HepG2 (cell line): ENCODE measurements around the gene SLC39A8. TPM values are rescaled to one million over a fixed set of nuclear protein-coding genes. Genes with fewer than 3 reads are reported as not detected.
A peak's percentile ranks its signal among the peaks of the same experiment; 100 is the strongest.

ENCODE experiments used
- BCL3 ChIP-seq: sonication (generic); formaldehyde crosslinking; IDR thresholded peaks from 2 replicates; pipeline ENCODE4 v1.5.1; 2020; ENCODE audit warnings: mild to moderate bottlenecking, missing genetic modification reagents, moderate library complexity
- CCAR2 ChIP-seq: fragments of 200-400 bp; formaldehyde crosslinking; optimal IDR thresholded peaks from 2 replicates; pipeline ENCODE3; 2018; ENCODE audit warnings: low read depth, mild to moderate bottlenecking, low read length, moderate library complexity
- FOXA3 ChIP-seq: IDR thresholded peaks from 2 replicates; pipeline ENCODE4 v1.6.1; 2016; ENCODE audit warnings: missing genetic modification reagents, missing compliant biosample characterization
- FOXM1 ChIP-seq: sonication (generic); formaldehyde crosslinking; IDR thresholded peaks from 2 replicates; pipeline ENCODE4 v1.5.0; 2020; ENCODE audit warnings: missing genetic modification reagents
- HES4 ChIP-seq: sonication (generic); formaldehyde crosslinking; IDR thresholded peaks from 2 replicates; pipeline ENCODE4 v1.9.0; 2021; ENCODE audit warnings: mild to moderate bottlenecking, missing genetic modification reagents, borderline replicate concordance
- ISL2 ChIP-seq: sonication (generic); formaldehyde crosslinking; IDR thresholded peaks from 2 replicates; pipeline ENCODE4 v1.5.0; 2020; ENCODE audit warnings: missing genetic modification reagents
- MTERF4 ChIP-seq: sonication (generic); formaldehyde crosslinking; IDR thresholded peaks from 2 replicates; pipeline ENCODE4 v1.8.0; 2023; ENCODE audit warnings: mild to moderate bottlenecking, missing genetic modification reagents
- MXD1 ChIP-seq: sonication (generic); formaldehyde crosslinking; IDR thresholded peaks from 2 replicates; pipeline ENCODE4 v1.4.0; 2020; ENCODE audit warnings: mild to moderate bottlenecking, missing genetic modification reagents
- PBX3 ChIP-seq: sonication (generic); formaldehyde crosslinking; IDR thresholded peaks from 2 replicates; pipeline ENCODE4 v1.8.1; 2023; ENCODE audit warnings: missing genetic modification reagents, inconsistent platforms, borderline replicate concordance
- PITX1 ChIP-seq: sonication (generic); formaldehyde crosslinking; IDR thresholded peaks from 2 replicates; pipeline ENCODE4 v1.5.1; 2020; ENCODE audit warnings: mild to moderate bottlenecking, missing genetic modification reagents
- RERE ChIP-seq: IDR thresholded peaks from 2 replicates; pipeline ENCODE4 v1.6.1; 2016; ENCODE audit warnings: low read depth, missing genetic modification reagents, missing compliant biosample characterization
- RFXAP ChIP-seq: sonication (generic); formaldehyde crosslinking; IDR thresholded peaks from 2 replicates; pipeline ENCODE4 v1.4.0; 2020; ENCODE audit warnings: missing genetic modification reagents, borderline replicate concordance
- SRF ChIP-seq: IDR thresholded peaks from 2 replicates; pipeline ENCODE4 v1.6.1; 2011; ENCODE audit warnings: mild to moderate bottlenecking, low read depth, low read length, moderate library complexity
- ZNF18 ChIP-seq: sonication (generic); formaldehyde crosslinking; IDR thresholded peaks from 2 replicates; pipeline ENCODE4 v1.8.0; 2022; ENCODE audit warnings: mild to moderate bottlenecking, missing genetic modification reagents; ENCODE audit not compliant: insufficient replicate concordance
- ZNF232 ChIP-seq: sonication (generic); formaldehyde crosslinking; IDR thresholded peaks from 2 replicates; pipeline ENCODE4 v1.4.0; 2020; ENCODE audit warnings: missing genetic modification reagents, borderline replicate concordance
- ZNF7 ChIP-seq: IDR thresholded peaks from 2 replicates; pipeline ENCODE4 v1.6.1; 2016; ENCODE audit warnings: missing biosample characterization, missing genetic modification reagents
- ZNF724P ChIP-seq: sonication (generic); formaldehyde crosslinking; IDR thresholded peaks from 2 replicates; pipeline ENCODE4 v1.8.0; 2022; ENCODE audit warnings: missing genetic modification reagents, borderline replicate concordance
- polyA plus RNA-seq, 8 experiments: library from polyadenylated mRNA; depleted of rRNA in 3 of 8; stranded (reverse) in 7 of 8; unstranded in 1 of 8; fragments of >200 nt; fragmentation: Illumina TruSeq in 4 of 8; extraction: Trizol in 4 of 8; gene quantifications; 2 replicates each; pipeline versions ENCODE4 v1.2.1 to v1.2.3, GENCODE V29; 2011 to 2016; ENCODE audit warnings: low read depth in 4 of 8, missing spikeins in 1 of 8, mixed read lengths in 1 of 8; ENCODE audit not compliant: insufficient read depth in 1 of 8
- total RNA-seq, 5 experiments: library from RNA; depleted of rRNA; stranded (reverse); fragments of >200 nt; fragmentation: Illumina TruSeq; extraction: Trizol; gene quantifications; 2 replicates each; pipeline ENCODE4 v1.2.3, GENCODE V29; 2016; ENCODE audit warnings: low read depth in 1 of 5

Gene SLC39A8
- total and polyA plus RNA-seq, 2 of the 13 experiments (the other 11 are each of a cell fraction or from before 2014, with no cell fraction given), result 0.22 to 0.38 TPM

GRCh38 chr4:102344954-102345794 lies at the start of gene SLC39A8 (continued):
- TF ChIP-seq PBX3 (CRISPR knock-in tag) (no peak), ZNF232 (peak; percentile 26; the same call in 1 of the 2 replicates), SRF (no peak), FOXA3 (CRISPR knock-in tag) (peak; percentile 34; the same call in 1 of the 2 replicates), FOXM1 (CRISPR knock-in tag) (no peak), PITX1 (CRISPR knock-in tag) (no peak), BCL3 (CRISPR knock-in tag) (no peak), ISL2 (CRISPR knock-in tag) (no peak; the same call in 1 of the 2 replicates), ZNF7 (no peak), RFXAP (0 out of 2 replicates have a peak, but pooled peaks have one; percentile 19), CCAR2 (no peak), MXD1 (CRISPR knock-in tag) (peak; percentile 21; the same call in 1 of the 2 replicates), RERE (CRISPR knock-in tag) (no peak), ZNF724P (no peak), HES4 (CRISPR knock-in tag) (0 out of 2 replicates have a peak, but pooled peaks have one; percentile 16), MTERF4 (CRISPR knock-in tag) (peak; percentile 37; the same call in 1 of the 2 replicates), ZNF18 (no peak)
